Activated T-cell treated with anti-CD3 and anti-CD28 coated beads, Interleukin-2, amount 50 U/mL, for 1 hour (primary cell): ENCODE results near the gene UTP25.
"Not testable (repeated sequence)": the region's sequence is repeated elsewhere in the genome, so short reads cannot be mapped to it uniquely, and the experiment has no call there.

Source experiments
- DNase-seq: peaks from one replicate; pipeline ENCODE4 v3.0.0-alpha.2; 2020

The UTP25 gene

GRCh38 chr1:209876078-209876800 is 48.5 kb downstream of the UTP25 start:
- DNase-seq = no peak

GRCh38 chr1:209877087-209877764 is 49.5 kb downstream of the UTP25 start:
- no peak for DNase-seq

GRCh38 chr1:209878964-209879363 is 51.2 kb downstream of the UTP25 start:
- DNase-seq = no peak

DNA sequence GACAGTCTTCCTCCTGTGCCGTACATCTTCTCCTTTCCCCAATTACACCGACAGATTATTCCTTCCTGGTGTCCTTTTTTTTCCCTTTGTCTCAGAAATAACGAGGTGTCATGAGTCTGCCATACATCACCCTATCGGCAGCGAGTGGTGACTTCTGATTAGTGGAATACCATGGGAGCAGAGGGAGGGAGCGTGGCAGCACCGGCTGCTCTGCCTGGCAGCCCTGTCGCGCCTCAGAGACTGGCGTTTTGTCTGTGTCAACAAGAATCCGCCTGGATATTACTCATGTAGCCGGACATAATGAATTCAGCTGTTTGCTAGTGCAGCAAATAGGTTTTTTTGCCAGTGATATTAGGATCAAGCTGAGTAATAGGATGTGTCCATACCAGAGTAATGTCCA is 51.8 kb downstream of the UTP25 start:
- no peak for DNase-seq

- no peak for DNase-seq
These were observed 52.3 kb downstream of the UTP25 start for GRCh38 chr1:209880031-209880430.

- no peak for DNase-seq
These were observed 53.8 kb downstream of the UTP25 start for GRCh38 chr1:209881619-209882018.

DNA sequence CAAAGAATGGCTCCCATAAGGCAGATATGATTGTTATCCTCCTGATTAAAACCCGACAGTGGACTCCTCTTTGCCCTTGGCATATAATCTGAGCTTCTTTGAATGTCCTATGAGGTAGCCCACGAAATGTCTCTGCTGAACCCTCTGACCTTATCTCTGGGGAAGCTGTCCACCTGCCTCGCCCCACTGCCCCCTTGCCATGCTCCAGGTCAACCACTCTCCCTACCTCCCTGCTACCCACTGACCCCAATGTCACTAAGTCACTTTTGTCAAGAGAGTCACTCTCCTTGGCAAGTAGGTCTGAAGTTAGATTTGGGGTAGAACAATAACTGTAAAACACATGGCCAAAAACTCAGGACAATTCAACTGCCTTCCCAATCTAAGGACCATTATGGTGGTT is 54.5 kb downstream of the UTP25 start:
- DNase-seq = no peak

DNA sequence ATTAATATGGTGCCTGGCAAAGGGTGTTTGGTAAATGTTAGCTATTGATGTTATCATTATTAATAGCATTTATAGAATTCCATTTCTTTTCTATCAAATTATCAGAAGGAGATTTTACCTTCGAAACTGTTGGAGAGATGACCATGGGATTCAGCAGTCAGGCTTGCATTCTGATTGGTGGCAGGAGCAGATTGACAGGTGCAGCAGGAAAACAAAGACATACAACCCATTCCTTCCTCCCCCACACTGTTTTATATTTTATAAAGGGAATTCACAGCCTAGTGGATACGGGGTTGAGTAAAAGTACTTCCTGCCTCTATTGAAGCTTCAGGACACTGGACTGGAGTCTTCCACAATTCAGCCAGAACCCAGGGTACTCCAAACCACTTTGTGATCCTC is 55.2 kb downstream of the UTP25 start:
- DNase-seq = no peak

DNA sequence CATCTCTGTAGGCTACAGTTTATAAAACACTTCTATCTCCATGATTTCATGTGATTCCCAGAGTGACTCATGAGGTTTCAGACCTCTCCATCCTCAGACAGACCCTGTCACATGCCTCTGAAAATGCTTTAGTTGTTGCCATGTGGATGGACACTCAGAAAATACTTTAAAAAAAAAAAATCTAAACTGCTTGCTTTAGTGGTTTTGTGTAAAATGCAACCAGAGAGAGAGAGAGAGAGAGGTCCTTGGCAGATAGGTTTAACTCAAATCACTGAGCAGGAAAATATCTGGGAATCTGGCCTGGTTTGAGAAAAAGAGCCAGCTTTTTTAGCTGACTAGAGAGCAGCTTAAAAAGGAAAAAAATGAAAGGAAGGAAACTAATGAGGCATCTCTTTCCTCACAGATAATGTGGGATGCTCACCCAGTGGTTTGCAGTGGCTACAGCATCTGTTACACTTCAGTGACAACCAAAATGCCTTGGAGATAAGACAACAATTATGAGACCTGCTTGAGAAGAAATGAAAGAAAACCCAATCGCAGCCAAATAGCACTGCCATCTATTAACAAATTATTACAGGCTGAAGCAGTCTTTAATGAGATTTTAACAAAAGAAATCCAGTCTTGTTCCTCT is 55.7 kb downstream of the UTP25 start:
- no peak for DNase-seq

- no peak for DNase-seq
These were observed 56.5 kb downstream of the UTP25 start for GRCh38 chr1:209884249-209884648.

- no peak for DNase-seq
These were observed 56.9 kb downstream of the UTP25 start for GRCh38 chr1:209884665-209885117.

GRCh38 chr1:209885403-209886218 is 57.8 kb downstream of the UTP25 start:
- DNase-seq = no peak

- DNase-seq = no peak
These were observed 58.4 kb downstream of the UTP25 start for GRCh38 chr1:209886219-209886536.

DNA sequence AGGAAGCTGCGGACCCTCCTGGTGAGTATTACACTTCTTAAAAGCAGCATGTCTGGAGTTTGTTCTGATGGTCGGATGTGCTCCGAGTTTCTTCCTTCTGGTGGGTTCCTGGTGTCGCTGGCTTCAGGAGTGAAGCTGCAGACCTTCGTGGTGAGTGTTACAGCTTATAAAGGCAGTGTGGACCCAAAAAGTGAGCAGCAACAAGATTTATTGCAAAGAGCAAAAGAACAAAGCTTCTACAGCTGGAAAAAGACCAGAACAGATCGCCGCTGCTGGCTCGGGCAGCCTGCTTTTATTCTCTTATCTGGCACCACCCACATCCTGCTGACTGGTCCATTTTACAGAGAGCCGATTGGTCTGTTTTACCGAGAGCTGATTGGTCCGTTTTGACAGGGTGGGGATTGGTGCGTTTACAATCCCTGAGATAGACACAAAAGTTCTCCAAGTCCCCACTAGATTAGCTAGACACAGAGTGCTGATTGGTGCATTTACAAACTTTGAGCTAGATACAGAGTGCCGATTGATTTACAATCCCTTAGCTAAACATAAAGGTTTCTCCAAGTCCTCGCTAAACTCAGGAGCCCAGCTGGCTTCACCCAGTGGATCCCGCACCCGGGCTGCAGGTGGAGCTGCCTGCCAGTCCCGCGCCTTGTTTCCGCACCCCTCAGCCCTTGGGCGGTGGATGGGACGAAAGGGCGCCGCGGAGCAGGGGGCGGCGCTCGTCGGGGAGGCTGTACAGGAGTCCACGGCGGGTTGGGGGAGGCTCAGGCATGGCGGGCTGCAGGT is 60.7 kb downstream of the UTP25 start:
- not testable (repeated sequence) for DNase-seq

DNA sequence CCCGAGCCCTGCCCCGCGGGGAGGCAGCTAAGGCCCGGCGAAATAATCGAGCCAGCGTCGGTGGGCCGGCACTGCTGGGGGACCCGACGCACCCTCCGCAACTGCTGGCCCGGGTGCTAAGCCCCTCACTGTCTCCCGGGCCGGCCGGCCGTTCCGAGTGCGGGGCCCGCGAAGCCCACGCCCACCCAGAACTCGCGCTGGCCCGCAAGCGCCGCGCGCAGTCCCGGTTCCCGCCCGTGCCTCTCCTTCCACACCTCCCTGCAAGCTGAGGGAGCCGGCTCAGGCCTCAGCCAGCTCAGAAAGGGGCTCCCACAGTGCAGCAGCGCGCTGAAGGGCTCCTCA is 61.3 kb downstream of the UTP25 start:
- no peak for DNase-seq

GRCh38 chr1:209890641-209891330 is 63.0 kb downstream of the UTP25 start:
- no peak for DNase-seq

- DNase-seq = no peak
These were observed 66.0 kb downstream of the UTP25 start for GRCh38 chr1:209893751-209894150.

- no peak for DNase-seq
These were observed 67.9 kb downstream of the UTP25 start for GRCh38 chr1:209895709-209896108.

GRCh38 chr1:209896346-209896745 is 68.6 kb downstream of the UTP25 start:
- DNase-seq = no peak

GRCh38 chr1:209898271-209898670 is 70.5 kb downstream of the UTP25 start:
- DNase-seq = not testable (repeated sequence)

- not testable (repeated sequence) for DNase-seq
These were observed 71.1 kb downstream of the UTP25 start for GRCh38 chr1:209898851-209899250.

DNA sequence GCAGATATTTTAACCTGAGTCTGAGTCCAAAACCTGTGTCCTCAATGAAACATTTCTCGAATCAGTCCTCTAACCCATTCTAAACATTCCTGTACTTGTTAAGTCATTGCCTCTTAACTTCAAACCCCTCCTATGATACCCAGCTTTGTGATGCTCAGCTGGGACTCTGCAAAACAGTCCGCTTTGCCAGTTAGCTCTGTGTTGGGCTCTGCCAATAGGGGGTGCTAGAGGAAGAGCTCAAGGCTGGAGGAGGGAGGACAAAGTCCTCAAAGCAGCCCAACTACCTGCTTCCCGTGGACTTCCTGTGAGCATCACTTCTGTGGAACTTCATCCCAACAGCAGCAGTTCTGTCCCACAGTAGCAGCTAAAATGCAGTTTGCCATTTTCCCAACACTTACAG is 72.2 kb downstream of the UTP25 start:
- no peak for DNase-seq
